ENCODE measurements around the gene MFGE8.
"Not testable (repeated sequence)": the region's sequence is repeated elsewhere in the genome, so short reads cannot be mapped to it uniquely, and the experiment has no call there.

GRCh38 chr15:88920892-88921435 is 7.8 kb upstream of the MFGE8 start:
- not testable (repeated sequence) for TF ChIP-seq CTCF (IDR thresholded peaks at IDR 0.05; ENCODE audit: insufficient read depth, low read length, poor library complexity, severe bottlenecking); EZH2phosphoT487 (conservative IDR thresholded peaks at IDR 0.05; ENCODE audit: low read length)
